Activated T-cell treated with anti-CD3 and anti-CD28 coated beads, Interleukin-2, amount 50 U/mL, for 72 hours (primary cell): ENCODE measurements around the gene ERP44. TPM values are rescaled to one million over a fixed set of nuclear protein-coding genes. Genes with fewer than 3 reads are reported as not detected.

Source experiments
- ATAC-seq, 2 donors: fragments of 150-1000 bp; cut with Tn5 transposase; replicated peaks in 1 of 2; 2 replicates each; pipeline ENCODE4 v1.10.0; 2021; ENCODE audit warnings: moderate library complexity in 2 of 2, mild to moderate bottlenecking in 1 of 2
- DNase-seq, 2 donors: peaks; one replicate each; pipeline ENCODE4 v3.0.0; 2021 to 2022; ENCODE audit warnings: mixed read lengths in 1 of 2
- H3K27ac Mint-ChIP-seq: one replicate; pipeline ENCODE4 v1.8.0; 2022; ENCODE audit warnings: mild to moderate bottlenecking, moderate library complexity, mixed read lengths
- H3K27me3 Mint-ChIP-seq: one replicate; pipeline ENCODE4 v1.8.0; 2022; ENCODE audit warnings: low read depth, mixed read lengths
- H3K36me3 Mint-ChIP-seq, 2 donors: one replicate each; pipeline ENCODE4 v1.8.0; 2022; ENCODE audit warnings: mixed read lengths in 2 of 2, mild to moderate bottlenecking in 1 of 2; ENCODE audit not compliant: insufficient read depth in 2 of 2
- H3K4me1 Mint-ChIP-seq: one replicate; pipeline ENCODE4 v1.8.0; 2022; ENCODE audit warnings: low read depth, mixed read lengths
- H3K4me3 Mint-ChIP-seq, 2 donors: one replicate each; pipeline ENCODE4 v1.8.0; 2022; ENCODE audit warnings: mild to moderate bottlenecking in 2 of 2, mixed read lengths in 2 of 2, moderate library complexity in 2 of 2
- H3K9me3 Mint-ChIP-seq, 2 donors: one replicate each; pipeline ENCODE4 v1.8.0; 2022; ENCODE audit warnings: mixed read lengths in 2 of 2
- total RNA-seq, 2 donors: library from RNA; stranded (reverse); gene quantifications; one replicate each; pipeline ENCODE4 v1.2.3, GENCODE V29; 2022

Gene ERP44
- total RNA-seq, 2 donors from 2014 or later = 11.5 to 13.2 TPM

GRCh38 chr9:100052375-100052774, 46.4 kb downstream of the ERP44 start:
- DNase-seq = no peak
- Mint-ChIP-seq H3K4me3 (no peak overlapping the region), H3K36me3 (peaks cover 0 to 3% of the 10 kb centered on the region in 2 donors), H3K9me3 (no peaks in the 10 kb centered on the region), H3K4me1 (peaks cover 5% of the 10 kb centered on the region), H3K27ac (no peak overlapping the region), H3K27me3 (no peaks in the 10 kb centered on the region)
- no peak for ATAC-seq

DNA sequence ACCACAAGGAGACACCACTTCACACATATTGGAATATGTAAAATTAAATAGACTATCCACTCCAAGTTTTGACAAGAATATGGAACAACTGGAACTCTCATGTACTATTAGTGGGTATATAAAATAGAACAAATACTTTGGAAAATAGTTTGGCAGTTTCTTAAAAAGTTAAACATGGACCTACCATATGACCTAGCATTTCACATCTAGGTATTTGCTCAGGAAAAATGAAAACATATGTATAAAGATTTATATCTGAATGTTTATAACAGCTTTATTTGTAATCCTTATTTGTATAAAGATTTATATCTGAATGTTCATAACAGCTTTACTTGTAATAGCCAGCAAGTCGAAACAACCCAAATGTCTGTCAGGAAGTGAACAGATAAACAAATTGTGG, 49.2 kb downstream of the ERP44 start:
- ATAC-seq (no peak), DNase-seq (no peak)
- Mint-ChIP-seq H3K27ac (no peak overlapping the region), H3K4me1 (peaks cover 12% of the 10 kb centered on the region), H3K9me3 (no peaks in the 10 kb centered on the region), H3K27me3 (no peaks in the 10 kb centered on the region), H3K4me3 (no peak overlapping the region), H3K36me3 (peaks cover 2 to 9% of the 10 kb centered on the region in 2 donors)

DNA sequence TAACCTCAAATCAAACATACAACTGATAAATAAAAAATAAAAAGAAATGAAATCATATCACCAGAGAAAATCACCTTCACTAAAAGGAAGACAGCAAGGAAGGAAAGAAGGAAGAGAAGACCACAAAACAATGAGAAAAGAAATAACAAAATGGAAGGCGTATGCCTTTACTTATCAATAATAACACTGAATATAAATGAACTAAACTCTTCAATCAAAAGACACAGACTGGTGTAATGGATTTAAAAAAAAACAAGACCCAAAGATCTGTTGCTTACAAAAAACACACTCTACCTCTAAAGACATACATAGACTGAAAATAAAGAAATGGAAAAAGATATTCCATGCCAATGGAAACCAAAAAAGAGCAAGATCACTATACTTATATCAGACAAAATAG, 60.3 kb downstream of the ERP44 start:
- DNase-seq (no peak), ATAC-seq (no peak)
- Mint-ChIP-seq H3K4me3 (no peak overlapping the region), H3K4me1 (peaks cover 6% of the 10 kb centered on the region), H3K9me3 (peaks cover 7 to 15% of the 10 kb centered on the region in 2 donors), H3K36me3 (peaks cover 26 to 44% of the 10 kb centered on the region in 2 donors), H3K27me3 (no peaks in the 10 kb centered on the region), H3K27ac (peak overlapping the region; percentile 1)

GRCh38 chr9:100033877-100034551, 64.8 kb downstream of the ERP44 start:
- ATAC-seq (no peak), DNase-seq (no peak)
- Mint-ChIP-seq H3K36me3 (peaks cover 13 to 32% of the 10 kb centered on the region in 2 donors), H3K9me3 (peaks cover 3 to 7% of the 10 kb centered on the region in 2 donors), H3K4me3 (no peak overlapping the region), H3K4me1 (peaks cover 6% of the 10 kb centered on the region), H3K27ac (no peak overlapping the region), H3K27me3 (no peaks in the 10 kb centered on the region)

GRCh38 chr9:100030548-100030947, 68.3 kb downstream of the ERP44 start:
- H3K27me3 Mint-ChIP-seq = no peaks in the 10 kb centered on the region
- H3K4me3 Mint-ChIP-seq = no peak overlapping the region
- no peak for DNase-seq
- peaks cover 1 to 2% of the 10 kb centered on the region in 2 donors for H3K9me3 Mint-ChIP-seq
- H3K36me3 Mint-ChIP-seq = peaks cover 4 to 18% of the 10 kb centered on the region in 2 donors
- ATAC-seq = no peak
- H3K27ac Mint-ChIP-seq = no peak overlapping the region
- peaks cover 4% of the 10 kb centered on the region for H3K4me1 Mint-ChIP-seq

DNA sequence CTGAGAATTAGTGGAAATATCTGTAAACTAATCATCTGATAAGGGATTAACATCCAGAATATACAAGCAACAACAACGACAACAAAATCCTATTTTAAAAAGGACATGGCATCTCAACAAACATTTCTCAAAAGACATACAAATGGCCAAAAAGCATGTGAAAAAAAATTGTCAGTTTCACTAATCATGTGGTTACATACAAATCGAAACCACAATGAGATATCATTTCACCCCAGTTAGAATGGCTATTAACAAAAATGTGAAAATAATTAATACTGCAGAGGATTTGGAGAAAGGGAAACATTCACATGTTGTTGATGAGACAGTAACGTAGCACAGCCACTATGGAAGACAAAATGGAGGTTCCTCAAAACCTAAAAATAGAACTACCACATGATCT, 69.5 kb downstream of the ERP44 start:
- H3K27me3 Mint-ChIP-seq = no peaks in the 10 kb centered on the region
- H3K4me3 Mint-ChIP-seq = no peak overlapping the region
- DNase-seq (no peak), ATAC-seq (no peak)
- peaks cover 6 to 14% of the 10 kb centered on the region in 2 donors for H3K36me3 Mint-ChIP-seq
- H3K9me3 Mint-ChIP-seq = peaks cover 0 to 2% of the 10 kb centered on the region in 2 donors
- peaks cover 4% of the 10 kb centered on the region for H3K4me1 Mint-ChIP-seq
- no peak overlapping the region for H3K27ac Mint-ChIP-seq

GRCh38 chr9:100028201-100028784, 70.5 kb downstream of the ERP44 start:
- peak; percentile 70 to 74 for DNase-seq
- Mint-ChIP-seq H3K4me1 (peaks cover 4% of the 10 kb centered on the region), H3K27ac (no peak overlapping the region), H3K27me3 (no peaks in the 10 kb centered on the region), H3K4me3 (no peak overlapping the region), H3K36me3 (peaks cover 2 to 10% of the 10 kb centered on the region in 2 donors), H3K9me3 (no peaks in the 10 kb centered on the region)
- ATAC-seq = peak; percentile 82 to 92

GRCh38 chr9:100027543-100027942, 71.3 kb downstream of the ERP44 start:
- no peak overlapping the region for H3K4me3 Mint-ChIP-seq
- H3K4me1 Mint-ChIP-seq = peaks cover 4% of the 10 kb centered on the region
- H3K27ac Mint-ChIP-seq = peak overlapping the region; percentile 11
- no peaks in the 10 kb centered on the region for H3K9me3 Mint-ChIP-seq
- H3K27me3 Mint-ChIP-seq = no peaks in the 10 kb centered on the region
- DNase-seq (no peak), ATAC-seq (no peak)
- peaks cover 2 to 7% of the 10 kb centered on the region in 2 donors for H3K36me3 Mint-ChIP-seq

GRCh38 chr9:100021931-100022330, 76.9 kb downstream of the ERP44 start:
- Mint-ChIP-seq H3K27me3 (no peaks in the 10 kb centered on the region), H3K4me1 (no peaks in the 10 kb centered on the region), H3K27ac (no peak overlapping the region), H3K4me3 (no peak overlapping the region), H3K36me3 (peaks cover 5 to 6% of the 10 kb centered on the region in 2 donors), H3K9me3 (no peaks in the 10 kb centered on the region)
- no peak for ATAC-seq
- no peak for DNase-seq

DNA sequence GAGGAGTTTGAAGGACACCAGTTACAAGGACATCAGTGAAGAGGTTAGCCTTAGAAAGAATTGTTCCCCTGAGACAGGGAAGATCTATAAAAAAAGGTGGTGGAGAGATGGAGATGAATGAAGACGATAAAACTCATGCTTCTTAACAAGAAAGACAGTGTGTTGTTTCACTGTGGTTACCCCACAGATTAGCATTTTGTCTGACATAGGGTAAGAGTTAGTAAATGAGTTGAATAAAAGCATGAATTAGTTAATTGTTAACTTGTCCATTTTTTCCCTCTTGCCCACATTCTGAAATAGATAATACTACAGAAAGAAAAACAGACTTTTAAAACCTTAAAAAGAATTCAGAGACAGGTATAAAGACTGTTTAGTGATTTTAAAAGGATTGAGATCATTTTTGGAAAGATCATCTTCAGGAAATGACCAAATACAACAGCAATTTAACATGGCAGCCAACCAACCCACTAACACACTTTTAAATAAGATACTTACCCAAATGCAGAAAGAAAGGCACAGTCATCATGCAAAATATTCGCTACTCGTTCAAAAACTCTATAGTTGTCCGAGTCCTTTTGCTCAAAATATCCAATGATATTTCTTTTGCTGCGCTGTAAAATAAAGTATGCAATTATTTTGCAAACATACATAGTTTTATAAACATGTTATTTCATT, 78.5 kb downstream of the ERP44 start:
- no peak for ATAC-seq
- DNase-seq = no peak
- Mint-ChIP-seq H3K27me3 (no peaks in the 10 kb centered on the region), H3K9me3 (no peaks in the 10 kb centered on the region), H3K36me3 (peaks cover 5 to 6% of the 10 kb centered on the region in 2 donors), H3K4me3 (no peak overlapping the region), H3K4me1 (no peaks in the 10 kb centered on the region), H3K27ac (no peak overlapping the region)

DNA sequence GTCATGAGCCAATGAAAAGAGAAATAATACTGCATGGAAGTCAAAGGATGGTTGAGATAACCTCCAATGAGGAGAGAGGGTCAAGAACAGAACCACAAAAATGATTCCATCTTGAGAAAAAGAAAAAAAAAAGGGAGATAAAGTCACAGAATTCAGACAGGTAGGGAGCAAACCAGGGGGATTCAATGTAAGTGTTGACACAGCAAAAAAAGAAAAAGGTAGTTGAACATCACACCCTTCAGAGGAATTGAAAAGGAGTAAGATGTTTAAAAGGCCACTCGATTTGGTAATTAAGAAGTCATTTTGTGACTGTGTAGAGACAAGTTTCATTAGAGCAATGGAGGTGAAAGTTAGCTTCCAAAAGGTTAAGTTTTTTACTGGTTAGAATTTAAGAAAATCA, 79.3 kb downstream of the ERP44 start:
- Mint-ChIP-seq H3K4me1 (no peaks in the 10 kb centered on the region), H3K27me3 (no peaks in the 10 kb centered on the region), H3K27ac (peak overlapping the region; percentile 83), H3K36me3 (peaks cover 3 to 6% of the 10 kb centered on the region in 2 donors), H3K4me3 (no peak overlapping the region), H3K9me3 (no peaks in the 10 kb centered on the region)
- DNase-seq (no peak), ATAC-seq (no peak)

GRCh38 chr9:100014846-100015245, 84.0 kb downstream of the ERP44 start:
- Mint-ChIP-seq H3K27me3 (no peaks in the 10 kb centered on the region), H3K9me3 (peaks cover 0 to 2% of the 10 kb centered on the region in 2 donors), H3K4me3 (no peak overlapping the region), H3K27ac (no peak overlapping the region), H3K4me1 (no peaks in the 10 kb centered on the region), H3K36me3 (peaks cover 5 to 7% of the 10 kb centered on the region in 2 donors)
- DNase-seq = no peak
- ATAC-seq = no peak

DNA sequence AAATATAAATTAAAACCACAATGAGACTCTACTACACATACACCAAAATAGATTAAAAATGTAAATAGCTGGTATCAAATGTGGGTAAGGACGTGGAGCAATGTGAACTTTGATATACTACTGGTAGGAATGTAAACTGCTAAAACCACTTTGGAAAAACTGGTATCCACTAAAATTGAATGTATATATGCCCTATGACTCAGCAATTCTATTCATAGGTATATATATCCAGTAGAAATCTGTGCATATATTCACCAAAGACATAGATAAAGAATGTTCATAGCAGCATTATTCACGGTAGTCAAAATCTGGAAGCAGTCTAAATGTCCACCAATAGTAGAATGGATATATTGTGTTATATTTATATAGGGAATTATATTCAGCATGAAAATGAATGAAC, 85.2 kb downstream of the ERP44 start:
- DNase-seq (no peak), ATAC-seq (no peak)
- Mint-ChIP-seq H3K4me3 (no peak overlapping the region), H3K36me3 (peaks cover 2 to 7% of the 10 kb centered on the region in 2 donors), H3K9me3 (peaks cover 0 to 2% of the 10 kb centered on the region in 2 donors), H3K4me1 (no peaks in the 10 kb centered on the region), H3K27ac (no peak overlapping the region), H3K27me3 (no peaks in the 10 kb centered on the region)
